ENCODE data around the gene DENND1B.

The DENND1B gene

DNA sequence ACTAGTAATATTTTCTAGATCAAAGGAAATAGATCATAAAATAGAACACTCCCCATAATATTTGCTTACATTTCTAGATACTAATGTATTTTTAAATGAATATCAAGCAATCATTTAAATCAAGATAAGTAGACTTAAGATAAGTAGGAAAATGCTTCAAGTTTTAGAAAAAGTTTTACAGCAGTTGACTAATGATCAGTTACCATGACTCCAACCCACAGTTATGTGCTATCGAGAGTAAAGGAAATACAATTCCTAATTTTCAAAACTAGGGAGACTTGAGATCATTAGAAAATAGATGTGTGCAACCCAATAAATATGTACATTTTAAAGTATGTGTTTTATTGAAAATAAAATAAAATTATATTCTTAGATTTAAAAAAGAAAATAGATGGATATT is 95.0 kb downstream of the DENND1B start:
- no peak for DNase-seq

DNA sequence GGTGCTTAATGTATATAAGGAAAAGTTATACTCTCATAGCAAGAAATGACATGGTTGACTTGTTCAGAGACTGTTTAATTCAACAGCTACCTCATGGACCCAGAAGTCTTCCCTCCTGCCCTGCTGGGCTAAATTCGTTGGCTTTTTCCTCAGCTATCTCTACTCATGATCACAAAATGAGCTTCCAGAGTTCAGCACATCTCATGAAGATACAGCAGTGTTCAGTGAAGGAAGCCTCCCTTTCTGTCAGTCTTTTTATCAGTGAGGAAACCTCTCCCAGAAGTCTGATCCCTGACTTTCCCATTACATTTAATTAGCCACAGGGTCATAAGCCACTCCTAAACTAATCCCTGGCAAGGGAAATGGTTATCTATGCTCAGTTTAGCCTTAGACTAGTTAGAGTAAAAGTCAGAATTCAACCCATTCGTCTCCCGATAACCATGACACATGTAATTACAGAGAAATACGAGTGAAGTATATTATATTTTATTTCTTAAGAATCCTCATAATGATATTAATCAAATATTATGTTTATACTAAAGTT is 97.5 kb downstream of the DENND1B start:
- DNase-seq: no peak

DNA sequence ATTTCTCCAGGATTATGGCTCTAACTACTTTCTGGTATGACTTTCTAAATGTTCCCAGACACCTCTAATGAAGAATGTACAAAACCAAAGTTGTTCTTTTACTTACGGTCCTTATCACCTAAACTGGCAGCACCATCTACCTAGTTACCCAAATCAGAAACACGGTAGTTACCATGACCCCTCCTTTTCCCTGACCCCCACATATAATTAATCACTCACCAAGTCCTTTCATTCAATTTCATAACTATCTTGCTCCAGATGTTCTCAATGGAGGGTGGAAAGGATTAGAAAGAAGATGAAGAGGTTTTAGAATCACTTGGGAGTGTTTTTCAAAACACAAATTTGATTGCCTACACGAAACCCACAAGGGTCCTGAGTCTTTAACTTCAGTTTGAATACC is 98.0 kb downstream of the DENND1B start:
- DNase-seq: no peak

DNA sequence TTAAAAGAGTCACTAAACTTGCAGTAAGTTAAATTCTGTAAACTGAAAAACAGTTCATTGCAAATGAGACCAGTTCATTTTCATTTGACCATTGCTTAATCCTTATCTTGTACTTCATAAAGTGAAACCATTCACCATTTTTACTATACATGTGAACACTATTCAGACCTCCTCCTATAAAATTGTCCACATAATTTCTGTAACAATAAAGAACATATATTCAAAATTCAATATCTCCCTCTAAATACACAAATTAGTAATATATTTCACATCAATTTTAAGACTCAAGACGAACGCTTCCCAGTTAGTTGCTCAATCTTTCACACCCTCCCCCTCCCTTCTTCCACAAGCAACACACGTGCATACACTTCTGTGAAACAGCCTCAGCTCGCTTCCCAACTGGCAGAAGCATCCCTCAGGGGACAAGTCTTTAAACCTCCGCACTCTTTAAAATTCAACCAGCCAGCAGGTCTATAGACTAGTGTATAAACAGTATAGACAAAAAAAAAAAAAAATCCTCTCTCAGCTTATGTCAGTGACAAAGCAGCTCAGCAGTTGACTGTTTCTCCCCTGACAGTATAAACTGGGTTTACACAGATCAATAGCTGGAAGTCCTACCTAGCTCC is 99.6 kb downstream of the DENND1B start:
- DNase-seq: no peak

DNA sequence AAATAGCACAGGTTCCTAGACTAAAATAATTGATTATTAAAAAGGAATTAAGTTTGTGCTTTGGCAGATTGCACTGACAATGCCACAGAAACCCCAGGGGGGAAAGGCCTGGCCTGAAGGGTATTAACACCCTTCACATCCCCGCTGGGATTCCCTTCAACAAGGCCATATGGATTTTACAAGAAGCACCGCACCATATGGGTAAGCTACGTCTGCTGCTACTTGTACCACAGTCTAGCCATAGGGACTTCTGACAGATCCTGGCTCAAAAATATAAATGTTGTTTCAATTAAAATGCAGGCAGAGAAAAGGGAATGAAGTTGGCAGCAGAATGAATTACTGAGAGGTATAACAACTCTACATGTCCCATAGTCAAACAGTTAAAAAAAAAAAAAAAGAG is 101.0 kb downstream of the DENND1B start:
- no peak for DNase-seq

DNA sequence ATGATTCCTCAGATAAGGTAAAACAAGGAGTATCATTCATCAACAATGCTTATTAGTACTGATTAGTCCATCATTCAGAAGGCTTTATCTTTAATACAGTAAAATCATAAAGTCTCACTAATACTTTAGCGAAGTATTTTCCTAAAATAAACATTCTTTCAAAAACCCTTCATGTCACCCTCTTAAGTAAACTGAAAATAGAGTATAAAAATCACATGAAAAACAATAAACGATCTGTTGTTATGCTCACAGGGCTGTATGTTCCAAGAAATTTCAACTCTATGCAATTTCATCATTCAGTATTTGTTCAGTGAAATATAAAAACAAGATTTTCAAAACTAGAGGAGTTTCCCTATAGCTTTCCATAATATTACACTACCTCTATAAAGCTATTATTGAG is 102.0 kb downstream of the DENND1B start:
- no peak for DNase-seq

DNA sequence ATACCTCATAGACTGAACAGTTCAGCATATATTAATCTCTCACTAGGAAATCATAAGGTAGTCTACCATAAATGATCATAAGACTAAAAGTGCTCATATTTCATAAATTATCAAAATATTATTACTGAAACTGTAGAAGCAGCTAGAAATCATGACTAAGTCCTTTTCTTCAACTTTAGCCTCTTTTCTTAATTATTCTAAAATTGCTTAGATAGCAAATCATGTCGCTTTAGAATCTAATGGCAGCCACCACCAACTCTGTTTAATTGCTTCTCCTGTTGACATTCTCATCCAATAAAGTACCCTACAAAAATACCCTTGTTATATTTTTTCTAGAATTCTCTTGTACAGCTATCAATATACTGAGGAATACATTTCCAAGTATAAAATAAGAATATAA is 102.9 kb downstream of the DENND1B start:
- no peak for DNase-seq

DNA sequence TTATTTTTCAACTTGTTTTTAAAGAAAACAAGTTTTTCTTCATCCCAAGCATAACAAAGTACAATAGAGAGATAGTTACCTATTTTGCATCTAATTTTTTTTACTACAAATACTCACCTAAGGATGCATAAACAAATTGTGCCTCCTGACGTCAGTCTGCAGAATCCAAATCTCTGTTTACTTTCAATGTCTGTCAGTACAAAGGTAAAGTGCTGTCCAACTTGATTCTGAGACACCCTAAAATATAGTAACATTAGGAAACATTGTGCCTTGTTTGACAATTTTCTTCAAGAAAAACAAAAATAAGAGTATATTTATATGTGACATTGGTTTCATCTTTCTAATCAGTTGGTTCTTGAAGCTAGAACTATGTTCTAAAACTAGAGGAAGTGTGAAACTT is 103.4 kb downstream of the DENND1B start:
- no peak for DNase-seq

DNA sequence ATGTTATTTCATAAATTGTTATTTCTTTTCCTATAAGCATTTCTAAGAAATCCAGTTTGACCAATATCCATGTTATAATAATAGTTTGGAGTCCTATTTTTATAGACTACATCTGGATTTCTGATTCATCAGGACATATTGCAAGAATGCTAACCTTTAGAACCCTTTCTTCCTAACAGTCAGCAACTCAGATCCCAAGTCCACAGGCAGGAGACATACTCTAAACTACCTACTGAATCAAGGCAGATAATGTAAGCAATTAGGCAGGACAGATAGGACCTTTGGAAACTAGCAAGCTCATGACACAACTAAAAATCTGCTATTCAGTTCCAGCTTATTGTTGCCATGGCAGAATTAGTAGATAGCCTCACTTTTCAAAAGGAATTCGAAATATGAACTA is 104.1 kb downstream of the DENND1B start:
- no peak for DNase-seq

DNA sequence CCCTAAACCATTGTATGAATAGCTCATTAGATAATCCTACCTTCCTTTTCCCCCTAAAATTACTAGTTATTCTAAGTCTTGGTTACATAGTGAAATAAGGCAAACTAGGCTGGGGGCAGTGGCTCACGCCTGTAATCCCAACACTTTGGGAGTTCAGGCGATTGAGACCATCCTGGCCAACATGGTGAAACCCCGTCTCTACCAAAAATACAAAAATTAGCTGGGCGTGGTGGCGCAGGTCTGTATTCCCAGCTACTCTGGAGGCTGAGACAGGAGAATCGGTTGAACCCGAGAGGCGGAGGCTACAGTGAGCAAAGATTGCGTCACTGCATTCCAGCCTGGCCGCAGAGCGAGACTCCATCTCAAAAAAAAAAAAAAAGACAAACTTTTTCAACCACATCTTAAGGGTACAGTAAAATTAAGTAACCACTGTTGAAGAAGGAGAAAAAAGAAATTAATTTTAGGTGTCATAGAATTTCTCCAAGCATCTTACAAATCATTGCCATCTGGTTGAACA is 108.5 kb downstream of the DENND1B start:
- no peak for DNase-seq

DNA sequence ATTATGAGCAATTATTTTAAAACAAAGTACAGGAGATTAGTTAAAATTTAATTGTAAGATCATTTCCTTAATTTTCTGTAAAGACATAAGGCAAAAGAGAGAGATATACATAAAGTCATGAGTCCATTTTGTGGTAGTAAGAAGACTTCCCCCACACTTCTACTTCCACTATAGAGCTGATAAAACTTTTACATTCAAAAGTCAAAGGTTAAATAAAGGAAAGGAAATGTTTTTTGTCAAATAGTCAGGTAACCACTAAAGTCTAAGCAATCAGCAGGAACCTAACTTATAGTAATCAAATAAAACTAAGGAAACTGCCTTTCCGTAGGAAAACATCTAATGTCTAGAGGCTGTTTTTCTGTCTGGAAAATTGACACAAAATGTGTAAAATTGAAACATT is 110.9 kb downstream of the DENND1B start:
- no peak for DNase-seq

DNA sequence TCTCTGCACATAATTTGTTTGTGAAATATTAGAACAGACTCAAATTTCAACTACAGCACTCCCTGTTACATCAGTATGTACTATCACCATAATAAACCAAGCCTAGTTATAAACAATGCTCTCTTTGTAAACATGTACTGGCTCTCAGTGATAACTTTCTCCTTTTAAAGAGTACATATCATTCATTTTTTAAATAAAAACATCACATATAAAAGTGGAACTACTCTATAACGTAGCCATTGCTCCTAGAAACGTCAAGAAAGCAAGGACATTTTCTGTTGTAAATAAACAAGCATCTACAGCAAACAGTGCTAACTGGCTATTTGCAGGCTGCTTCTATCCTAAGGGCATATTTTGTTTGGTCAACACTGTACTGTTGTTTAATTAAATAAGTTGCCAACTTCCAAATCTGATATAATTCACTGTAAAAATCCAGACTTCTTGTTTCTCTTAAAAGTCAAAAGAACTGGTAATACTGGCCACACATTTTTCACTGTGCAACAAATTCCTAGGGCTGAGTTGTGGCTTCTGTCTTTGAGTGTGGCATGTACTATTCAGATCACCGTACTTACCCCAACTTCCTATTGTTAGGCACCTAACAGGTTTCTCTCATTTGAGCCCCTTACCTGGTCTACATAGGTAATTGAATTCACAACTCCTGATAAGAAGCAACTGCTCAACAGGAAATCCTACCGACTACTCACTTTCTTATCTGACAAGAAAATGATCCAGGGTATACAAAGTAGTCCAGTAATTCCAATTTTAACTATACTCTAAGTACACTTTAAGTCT is 111.9 kb downstream of the DENND1B start:
- DNase-seq: no peak

DNA sequence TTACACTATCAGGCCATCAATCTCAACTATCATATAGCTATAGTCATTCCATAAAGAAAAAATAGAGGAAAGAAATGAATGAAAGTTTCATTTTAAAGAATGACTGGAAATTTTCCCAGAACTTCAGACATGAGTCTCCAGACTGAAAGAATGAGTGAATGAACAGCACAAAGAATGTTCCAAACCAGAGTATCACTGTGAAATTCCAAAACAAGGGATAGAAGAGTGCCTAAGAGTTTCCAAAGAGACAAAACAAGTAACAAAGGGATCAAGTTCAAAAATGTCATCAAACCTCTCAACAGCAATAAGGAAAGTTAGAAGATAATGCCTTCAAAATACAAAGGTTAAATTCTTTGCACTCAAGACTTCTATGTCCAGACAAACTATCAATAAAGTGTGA is 114.9 kb downstream of the DENND1B start:
- no peak for DNase-seq

DNA sequence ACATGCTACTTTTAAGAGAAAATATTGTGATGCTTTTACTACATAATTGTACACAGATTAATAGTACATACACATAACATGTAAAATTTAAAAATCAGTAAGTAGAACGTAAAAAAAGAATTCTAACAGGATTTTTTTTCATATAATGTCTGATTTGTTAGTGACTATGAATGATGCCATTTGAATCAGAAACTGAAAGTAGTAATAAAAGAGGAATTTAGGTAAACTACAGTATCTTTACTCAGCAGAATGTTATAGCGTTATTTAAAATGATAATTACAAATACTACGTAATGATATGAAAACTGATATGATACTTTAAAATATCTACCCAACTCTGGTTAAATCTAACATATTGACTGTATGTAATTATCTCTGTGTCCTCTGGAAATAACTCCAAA is 116.1 kb downstream of the DENND1B start:
- no peak for DNase-seq

DNA sequence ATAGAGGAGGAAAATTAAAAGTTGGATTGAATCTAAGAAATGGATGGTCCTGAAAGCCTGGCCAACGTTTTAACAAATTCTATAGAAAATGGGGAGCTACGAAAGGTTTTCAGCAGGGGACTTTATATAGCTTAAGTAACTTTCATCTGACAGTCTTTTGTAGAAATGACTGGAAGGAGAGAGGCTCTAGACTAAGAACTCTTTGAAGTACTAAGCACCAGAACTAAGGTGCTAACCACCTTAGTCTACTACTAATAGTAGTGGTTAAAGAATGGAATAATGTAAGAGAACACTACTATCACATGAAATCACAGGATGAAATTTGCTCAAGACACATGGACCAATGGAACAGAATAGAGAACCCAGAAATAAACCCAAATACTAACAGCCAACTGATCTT is 126.1 kb downstream of the DENND1B start:
- DNase-seq: no peak

DNA sequence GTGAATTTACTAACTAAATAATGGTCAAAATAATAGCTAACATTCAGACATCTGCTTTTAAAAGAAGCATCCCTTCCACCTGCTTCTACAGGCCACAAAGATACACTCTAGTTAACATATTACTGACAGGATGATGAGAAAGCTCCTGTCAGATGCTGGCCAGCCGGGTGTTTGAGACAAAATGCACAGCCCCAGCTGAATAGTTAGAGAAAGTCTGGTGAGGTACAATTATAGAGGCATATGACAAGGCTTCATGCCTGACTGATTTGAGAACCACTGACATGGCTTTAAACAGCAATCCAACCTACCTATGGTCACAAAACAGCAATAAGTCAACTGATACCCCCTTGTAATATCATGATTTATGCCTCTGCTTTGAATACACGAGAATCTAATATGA is 137.0 kb downstream of the DENND1B start:
- no peak for DNase-seq

DNA sequence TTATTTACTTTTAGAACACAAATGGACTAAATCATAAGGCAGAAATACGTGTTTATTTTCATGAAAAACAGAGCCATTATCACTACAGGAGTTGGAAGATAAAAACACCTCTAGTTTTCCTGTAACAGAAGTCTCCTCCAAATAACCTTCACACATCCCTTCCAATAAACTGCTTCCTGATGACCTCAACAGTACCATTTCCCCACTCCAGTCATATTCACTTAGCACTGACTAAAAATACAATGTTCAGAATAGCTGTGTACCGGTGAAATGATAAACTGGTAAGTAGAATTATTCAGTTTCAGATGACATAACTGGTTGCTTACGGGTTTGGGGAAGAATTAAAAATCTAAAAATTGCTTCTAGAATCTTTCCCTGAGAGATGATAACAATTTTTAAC is 137.9 kb downstream of the DENND1B start:
- no peak for DNase-seq

DNA sequence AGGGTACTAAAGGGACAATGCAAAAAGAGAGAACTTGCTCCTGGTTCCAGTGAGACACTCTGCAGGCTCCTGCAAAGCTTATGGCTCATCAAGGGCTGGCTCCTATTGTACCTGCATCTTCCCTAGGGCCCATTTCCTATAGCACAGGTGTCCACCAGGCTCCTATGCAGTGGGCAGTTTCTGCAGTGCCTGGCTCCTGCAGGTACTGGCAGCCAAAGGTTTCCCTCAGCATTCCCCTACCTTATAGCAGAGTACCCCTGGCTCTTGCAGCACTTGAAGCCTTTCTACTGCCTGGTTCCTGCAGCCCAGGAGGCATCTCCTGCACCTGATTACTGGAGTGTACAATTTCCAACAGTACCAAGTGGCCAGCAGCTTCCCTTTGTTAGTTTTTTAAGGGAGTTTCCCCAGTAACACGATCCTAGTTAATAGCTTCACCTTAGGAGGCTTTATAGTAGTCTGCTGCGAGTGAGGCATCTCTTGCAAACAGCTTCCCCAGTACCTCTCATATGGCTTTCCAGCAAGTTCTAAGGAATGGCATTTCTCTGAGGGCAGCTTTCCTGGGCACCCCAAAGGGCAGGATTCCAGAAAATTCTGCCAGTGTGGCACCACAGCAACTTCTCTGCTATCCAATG is 141.7 kb downstream of the DENND1B start:
- no peak for DNase-seq

DNA sequence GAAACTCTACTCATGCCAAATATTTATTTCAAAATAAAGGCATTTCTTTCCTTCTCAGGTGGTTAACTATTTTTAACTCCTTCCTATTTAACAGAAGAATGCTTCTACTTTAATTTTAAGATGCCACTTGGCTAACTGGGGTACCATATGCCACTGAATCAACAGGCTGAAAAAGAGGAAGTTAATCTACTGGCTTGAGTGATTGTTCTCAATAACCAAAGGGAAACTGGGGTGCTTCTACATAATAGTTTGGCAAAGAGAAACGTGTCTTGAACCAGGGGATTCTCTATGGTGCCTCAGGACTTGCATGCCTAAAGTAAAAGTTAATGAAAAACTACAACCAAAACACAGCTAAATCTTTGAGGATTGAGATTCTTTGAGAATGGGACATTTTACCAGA is 142.6 kb downstream of the DENND1B start:
- DNase-seq: no peak

DNA sequence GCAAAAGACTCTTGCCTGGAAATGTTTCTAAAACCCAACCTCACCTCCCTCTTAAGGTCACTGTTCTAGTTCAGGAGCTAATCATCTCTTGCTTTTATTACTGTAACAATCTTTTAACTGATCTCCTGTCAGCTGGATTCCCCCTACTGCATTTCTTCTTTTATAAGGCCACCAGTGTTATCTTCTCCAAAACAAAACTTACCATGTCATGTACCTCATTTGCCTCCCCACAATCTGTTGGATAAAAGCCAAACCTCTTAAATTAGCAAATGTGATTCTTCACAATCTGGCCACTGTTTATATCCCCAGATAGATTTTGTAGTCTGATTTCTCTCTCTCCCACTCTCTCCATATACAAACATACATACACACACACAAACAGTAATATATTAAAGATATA is 143.3 kb downstream of the DENND1B start:
- no peak for DNase-seq

DNA sequence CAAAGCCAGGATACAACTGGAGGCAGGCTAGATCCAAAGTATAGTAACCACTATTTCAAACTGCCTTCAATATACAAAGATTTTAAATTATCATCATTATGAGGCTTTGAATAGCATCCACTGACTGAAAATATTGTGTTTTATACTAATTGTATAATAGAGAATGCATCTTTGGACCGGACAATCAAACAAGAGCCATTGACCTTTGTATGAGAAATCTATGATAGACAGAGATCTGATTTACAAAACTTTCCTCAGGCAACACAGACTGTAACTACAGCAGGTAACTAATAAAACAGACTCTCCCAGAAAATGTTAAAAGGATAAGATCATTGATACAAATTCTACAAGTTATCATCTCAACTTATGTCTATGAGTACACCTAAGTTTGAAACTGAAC is 152.9 kb downstream of the DENND1B start:
- DNase-seq: no peak

DNA sequence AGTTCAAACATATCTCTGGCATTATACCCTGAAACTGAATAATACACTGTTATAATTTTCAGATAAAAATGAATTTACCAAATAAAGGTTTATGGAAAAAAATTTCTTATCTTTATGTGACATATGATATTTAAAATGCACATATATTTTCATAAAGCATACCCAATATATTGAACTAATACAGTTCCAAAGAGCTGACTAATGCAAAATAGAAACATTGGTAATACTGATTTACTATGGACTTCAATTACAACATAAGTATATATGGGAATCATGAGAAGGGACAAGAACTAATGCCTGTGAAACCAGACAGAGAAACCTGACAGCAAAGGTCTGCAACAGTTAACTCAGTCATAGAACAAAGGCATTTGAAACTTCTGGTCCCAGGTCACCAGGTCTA is 153.5 kb downstream of the DENND1B start:
- DNase-seq: no peak

DNA sequence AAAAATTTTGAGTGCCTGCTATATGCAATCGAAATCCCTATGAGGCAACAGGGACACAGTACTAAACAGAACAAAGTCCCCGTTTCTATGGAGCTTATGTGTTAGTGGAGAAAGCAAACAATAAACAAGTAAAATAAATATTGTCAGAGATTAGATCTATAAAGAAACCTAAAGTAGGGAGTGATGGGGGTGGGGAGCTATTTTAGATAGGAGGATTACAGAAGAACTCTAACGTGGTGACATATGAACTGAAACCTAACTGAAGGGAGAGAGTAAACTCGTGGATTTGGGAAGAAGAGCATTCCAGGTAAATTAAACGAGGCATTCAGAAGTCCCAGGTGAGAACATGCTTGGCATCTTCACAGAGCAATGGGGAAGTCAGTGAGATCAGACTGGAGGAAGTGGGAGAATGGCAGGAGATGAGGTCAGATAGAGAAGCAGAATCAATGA is 154.5 kb downstream of the DENND1B start:
- DNase-seq: no peak

Measured in NCI-H226 (cell line).